GM21529 (cell line): ENCODE measurements around the gene PAQR5.

Source experiments
- ATAC-seq: cut with Tn5 transposase; IDR thresholded peaks from one replicate; pipeline ENCODE4 v1.9.1; 2021; ENCODE audit not compliant: unreplicated experiment

PAQR5 gene

GRCh38 chr15:69456208-69457166 lies 157.8 kb downstream of the PAQR5 start:
- ATAC-seq, result no peak
